Astrocyte (in vitro differentiated cells and primary cell): ENCODE data around the gene ABO. TPM values are rescaled to one million over a fixed set of nuclear protein-coding genes. Genes with fewer than 3 reads are reported as not detected.

Experiments
- DNase-seq: peaks from one replicate; pipeline ENCODE4 v3.0.0-alpha.2; 2010; ENCODE audit warnings: low read depth
- FAIRE-seq: peaks from 2 replicates; lab custom pipeline; 2011; peaks lifted over from hg19 to GRCh38; lab: Jason Lieb, UNC
- H2AFZ ChIP-seq: 2 replicates; pipeline ENCODE4 v1.6.0; 2012; ENCODE audit warnings: low read depth, low read length, inconsistent platforms
- H3K27ac ChIP-seq: 2 replicates; pipeline ENCODE4 v1.5.1; 2011; ENCODE audit warnings: low read depth, low read length, inconsistent platforms
- H3K27me3 ChIP-seq: 2 replicates; pipeline ENCODE4 v1.6.0; 2011; ENCODE audit warnings: low read length, inconsistent platforms; ENCODE audit not compliant: insufficient read depth
- H3K36me3 ChIP-seq: 2 replicates; pipeline ENCODE4 v1.5.1; 2011; ENCODE audit warnings: low read length, inconsistent platforms; ENCODE audit not compliant: insufficient read depth
- H3K4me1 ChIP-seq: 2 replicates; pipeline ENCODE4 v1.5.1; 2011; ENCODE audit warnings: low read length, inconsistent platforms; ENCODE audit not compliant: insufficient read depth
- H3K4me2 ChIP-seq: 2 replicates; pipeline ENCODE4 v1.6.0; 2012; ENCODE audit warnings: low read length, inconsistent platforms
- H3K4me3 ChIP-seq: 2 replicates; pipeline ENCODE4 v1.5.1; 2011; ENCODE audit warnings: low read depth, mild to moderate bottlenecking, low read length, inconsistent platforms; ENCODE audit not compliant: insufficient read depth
- H3K79me2 ChIP-seq: 2 replicates; pipeline ENCODE4 v1.6.0; 2012; ENCODE audit warnings: mild to moderate bottlenecking, low read length, inconsistent platforms; ENCODE audit not compliant: insufficient read depth
- H3K9ac ChIP-seq: 2 replicates; pipeline ENCODE4 v1.6.0; 2012; ENCODE audit warnings: mild to moderate bottlenecking, low read length, inconsistent platforms
- H3K9me3 ChIP-seq: 2 replicates; pipeline ENCODE4 v1.5.1; 2012; ENCODE audit warnings: low read depth, mild to moderate bottlenecking, low read length, inconsistent platforms; ENCODE audit not compliant: insufficient read depth
- H4K20me1 ChIP-seq: 2 replicates; pipeline ENCODE4 v1.6.0; 2012; ENCODE audit warnings: low read length, inconsistent platforms; ENCODE audit not compliant: insufficient read depth
- H3K27ac Mint-ChIP-seq: one replicate; pipeline ENCODE4 v1.8.0; 2021; ENCODE audit warnings: mild to moderate bottlenecking, mixed read lengths; ENCODE audit not compliant: unreplicated experiment
- H3K27me3 Mint-ChIP-seq: one replicate; pipeline ENCODE4 v1.8.0; 2021; ENCODE audit warnings: low read depth, mixed read lengths; ENCODE audit not compliant: unreplicated experiment
- H3K36me3 Mint-ChIP-seq: one replicate; pipeline ENCODE4 v1.8.0; 2021; ENCODE audit warnings: low read depth, mixed read lengths; ENCODE audit not compliant: unreplicated experiment
- H3K4me1 Mint-ChIP-seq: one replicate; pipeline ENCODE4 v1.8.0; 2021; ENCODE audit warnings: low read depth, mixed read lengths; ENCODE audit not compliant: unreplicated experiment
- H3K4me3 Mint-ChIP-seq: one replicate; pipeline ENCODE4 v1.8.0; 2021; ENCODE audit warnings: mild to moderate bottlenecking, moderate library complexity, mixed read lengths; ENCODE audit not compliant: unreplicated experiment
- H3K9me3 Mint-ChIP-seq: one replicate; pipeline ENCODE4 v1.8.0; 2021; ENCODE audit warnings: mild to moderate bottlenecking, mixed read lengths; ENCODE audit not compliant: unreplicated experiment
- CTCF ChIP-seq: IDR thresholded peaks from 2 replicates; pipeline ENCODE4 v1.5.1; 2011; ENCODE audit warnings: low read depth, mild to moderate bottlenecking, inconsistent platforms, low read length, moderate library complexity; ENCODE audit not compliant: insufficient read depth
- EZH2 ChIP-seq: IDR thresholded peaks from 2 replicates; pipeline ENCODE4 v1.6.1; 2012; ENCODE audit warnings: mild to moderate bottlenecking, low read length, inconsistent platforms; ENCODE audit not compliant: insufficient read depth
- total RNA-seq: library from RNA; stranded (reverse); gene quantifications from 2 replicates; pipeline ENCODE4 v1.2.1, GENCODE V29; 2021

Gene ABO
- total RNA-seq, 1 donor from 2014 or later, result not detected

GRCh38 chr9:133242991-133243390 is 32.0 kb downstream of the ABO start:
- H3K27me3 ChIP-seq, result peaks cover 2% of the 10 kb centered on the region
- no peaks in the 10 kb centered on the region for H3K79me2 ChIP-seq
- no peaks in the 10 kb centered on the region for H4K20me1 ChIP-seq
- no peak overlapping the region for H3K27ac Mint-ChIP-seq
- H2AFZ ChIP-seq, result no peak overlapping the region
- peaks cover 18% of the 10 kb centered on the region for H3K27me3 Mint-ChIP-seq
- FAIRE-seq (no peak), DNase-seq (no peak)
- no peaks in the 10 kb centered on the region for H3K4me1 ChIP-seq
- no peaks in the 10 kb centered on the region for H3K9me3 Mint-ChIP-seq
- H3K9ac ChIP-seq, result no peak overlapping the region
- no peak overlapping the region for H3K4me2 ChIP-seq
- H3K9me3 ChIP-seq, result no peaks in the 10 kb centered on the region
- H3K27ac ChIP-seq, result no peak overlapping the region
- H3K4me1 Mint-ChIP-seq, result no peaks in the 10 kb centered on the region
- no peaks in the 10 kb centered on the region for H3K36me3 Mint-ChIP-seq
- no peak overlapping the region for H3K4me3 ChIP-seq
- H3K36me3 ChIP-seq, result no peaks in the 10 kb centered on the region
- H3K4me3 Mint-ChIP-seq, result no peak overlapping the region
- no peak for TF ChIP-seq CTCF

GRCh38 chr9:133242241-133242640 is 32.8 kb downstream of the ABO start:
- no peaks in the 10 kb centered on the region for H3K4me1 Mint-ChIP-seq
- Histone ChIP-seq H4K20me1 (no peaks in the 10 kb centered on the region), H3K79me2 (no peaks in the 10 kb centered on the region), H3K27ac (no peak overlapping the region), H2AFZ (no peak overlapping the region), H3K4me2 (no peak overlapping the region), H3K9ac (no peak overlapping the region), H3K4me3 (no peak overlapping the region), H3K36me3 (no peaks in the 10 kb centered on the region), H3K27me3 (peaks cover 6% of the 10 kb centered on the region), H3K4me1 (peaks cover 3% of the 10 kb centered on the region), H3K9me3 (no peaks in the 10 kb centered on the region)
- FAIRE-seq (no peak), DNase-seq (no peak)
- H3K4me3 Mint-ChIP-seq, result no peak overlapping the region
- H3K27me3 Mint-ChIP-seq, result peaks cover 18% of the 10 kb centered on the region
- H3K36me3 Mint-ChIP-seq, result no peaks in the 10 kb centered on the region
- TF ChIP-seq CTCF (no peak), EZH2 (no peak)
- no peaks in the 10 kb centered on the region for H3K9me3 Mint-ChIP-seq
- H3K27ac Mint-ChIP-seq, result no peak overlapping the region

GRCh38 chr9:133239533-133240090 is 35.4 kb downstream of the ABO start:
- Histone ChIP-seq H4K20me1 (no peaks in the 10 kb centered on the region), H3K4me3 (no peak overlapping the region), H3K27ac (no peak overlapping the region), H3K9me3 (no peaks in the 10 kb centered on the region), H3K27me3 (peaks cover 6% of the 10 kb centered on the region), H2AFZ (no peak overlapping the region), H3K4me2 (no peak overlapping the region), H3K4me1 (peaks cover 3% of the 10 kb centered on the region), H3K9ac (no peak overlapping the region), H3K36me3 (no peaks in the 10 kb centered on the region), H3K79me2 (no peaks in the 10 kb centered on the region)
- peaks cover 23% of the 10 kb centered on the region for H3K27me3 Mint-ChIP-seq
- DNase-seq (no peak), FAIRE-seq (no peak)
- TF ChIP-seq CTCF, result no peak
- no peak for TF ChIP-seq EZH2
- no peaks in the 10 kb centered on the region for H3K36me3 Mint-ChIP-seq
- no peak overlapping the region for H3K4me3 Mint-ChIP-seq
- H3K27ac Mint-ChIP-seq, result no peak overlapping the region
- no peaks in the 10 kb centered on the region for H3K9me3 Mint-ChIP-seq
- no peaks in the 10 kb centered on the region for H3K4me1 Mint-ChIP-seq
